GM23248 (cell line): ENCODE measurements around the gene CREB5. TPM values are rescaled to one million over a fixed set of nuclear protein-coding genes. Genes with fewer than 3 reads are reported as not detected.
A peak's percentile ranks its signal among the peaks of the same experiment; 100 is the strongest.

Experiments
- DNase-seq: peaks from one replicate; pipeline ENCODE4 v3.0.0-alpha.2; 2015
- H2AFZ ChIP-seq: fragments of 200-600 bp; sonication (generic); 2 replicates; pipeline ENCODE4 v1.6.1; 2016; ENCODE audit warnings: antibody characterized with exemption
- H3F3A ChIP-seq: fragments of 200-600 bp; sonication (generic); 2 replicates; pipeline ENCODE4 v1.6.1; 2016; ENCODE audit warnings: mild to moderate bottlenecking, antibody characterized with exemption, mixed run types; ENCODE audit not compliant: insufficient read depth
- H3K27ac ChIP-seq: fragments of 200-600 bp; sonication (generic); 2 replicates; pipeline ENCODE4 v1.5.1; 2016; ENCODE audit warnings: mild to moderate bottlenecking
- H3K27me3 ChIP-seq: fragments of 200-600 bp; sonication (generic); replicated peaks from 2 replicates; pipeline ENCODE4 v1.6.1; 2016; ENCODE audit warnings: mild to moderate bottlenecking; ENCODE audit not compliant: insufficient read depth
- H3K36me3 ChIP-seq: fragments of 200-600 bp; sonication (generic); 2 replicates; pipeline ENCODE4 v1.6.1; 2016; ENCODE audit warnings: low read depth, mild to moderate bottlenecking
- H3K4me1 ChIP-seq: fragments of 200-600 bp; sonication (generic); 2 replicates; pipeline ENCODE4 v1.6.1; 2016; ENCODE audit warnings: mild to moderate bottlenecking; ENCODE audit not compliant: insufficient read depth
- H3K4me2 ChIP-seq: fragments of 200-600 bp; sonication (generic); one replicate; pipeline ENCODE4 v1.6.1; 2016; ENCODE audit warnings: mild to moderate bottlenecking; ENCODE audit not compliant: unreplicated experiment
- H3K4me3 ChIP-seq: fragments of 200-600 bp; sonication (generic); 2 replicates; pipeline ENCODE4 v1.5.1; 2016; ENCODE audit warnings: mild to moderate bottlenecking
- H3K79me2 ChIP-seq: fragments of 200-600 bp; sonication (generic); 2 replicates; pipeline ENCODE4 v1.6.1; 2016; ENCODE audit warnings: mild to moderate bottlenecking; ENCODE audit not compliant: insufficient read depth
- H3K9ac ChIP-seq: fragments of 200-600 bp; sonication (generic); 2 replicates; pipeline ENCODE4 v1.6.1; 2016; ENCODE audit warnings: mild to moderate bottlenecking
- H3K9me2 ChIP-seq: fragments of 200-600 bp; sonication (generic); 2 replicates; pipeline ENCODE4 v1.6.1; 2016; ENCODE audit warnings: mixed run types, mild to moderate bottlenecking, moderate library complexity; ENCODE audit not compliant: insufficient read depth
- H3K9me3 ChIP-seq: fragments of 200-600 bp; sonication (generic); one replicate; pipeline ENCODE4 v1.6.1; 2017; ENCODE audit warnings: low read depth
- H4K20me1 ChIP-seq: fragments of 200-600 bp; sonication (generic); 2 replicates; pipeline ENCODE4 v1.6.0; 2016; ENCODE audit not compliant: insufficient read depth
- EZH2 ChIP-seq: fragments of 200-600 bp; sonication (generic); IDR thresholded peaks from 2 replicates; pipeline ENCODE4 v1.6.1; 2018; ENCODE audit warnings: antibody characterized with exemption, mild to moderate bottlenecking; ENCODE audit not compliant: insufficient read depth, poor library complexity, severe bottlenecking
- EZH2phosphoT487 ChIP-seq: fragments of 200-600 bp; sonication (generic); IDR thresholded peaks from 2 replicates; pipeline ENCODE4 v1.6.1; 2018; ENCODE audit warnings: antibody characterized with exemption, moderate library complexity, mild to moderate bottlenecking, low read depth; ENCODE audit not compliant: insufficient read depth
- WGBS, 2 experiments: methylation state at CpG; one replicate each; pipeline ENCODE4 v1.1.6; 2015 to 2017; ENCODE audit warnings: low lambda C conversion rate in 2 of 2, low coverage in 1 of 2; ENCODE audit errors: missing lambda C conversion rate in 2 of 2; 5-methylcytosine and 5-hydroxymethylcytosine counted together
- in situ Hi-C: fragments of 300-500 bp; cut with MboI; formaldehyde crosslinking; loops from 2 replicates; pipeline ENCODE4 v1.15.0; 2020
- polyA plus RNA-seq: library from polyadenylated mRNA; unstranded; fragments of >200 nt; fragmentation: Nextera tagmentation; extraction: Ambion mirVana; gene quantifications from 2 replicates; pipeline ENCODE4 v1.2.1, GENCODE V29; 2016
- total RNA-seq: library from RNA; depleted of rRNA; stranded (reverse); fragments of >200 nt; shearing (Covaris generic); gene quantifications from 2 replicates; pipeline ENCODE4 v1.2.3, GENCODE V29; 2014

CREB5 gene
- total and polyA plus RNA-seq, 2 experiments from 2014 or later = 13.6 to 19.2 TPM

GRCh38 chr7:28747404-28747803 lies 335.1 kb downstream of the CREB5 start:
- no peak overlapping the region for H3K27ac ChIP-seq
- in situ Hi-C loops = no loop called here

GRCh38 chr7:28747854-28748253 lies 335.5 kb downstream of the CREB5 start:
- H3K36me3 ChIP-seq = no peaks in the 10 kb centered on the region
- in situ Hi-C loops = no loop called here
- peaks cover 30% of the 10 kb centered on the region for H3K4me1 ChIP-seq
- no peak overlapping the region for H3K4me2 ChIP-seq
- no peak overlapping the region for H3K4me3 ChIP-seq
- no peak for DNase-seq
- no peaks in the 10 kb centered on the region for H4K20me1 ChIP-seq
- TF ChIP-seq EZH2 (no peak), EZH2phosphoT487 (no peak)
- no peaks in the 10 kb centered on the region for H3K9me2 ChIP-seq
- H2AFZ ChIP-seq = no peak overlapping the region
- no peaks in the 10 kb centered on the region for H3K79me2 ChIP-seq
- 77 to 78% methylated on average over 3 of the region's 3 CpGs for WGBS, 2 experiments
- H3K27me3 ChIP-seq = no peaks in the 10 kb centered on the region
- H3K9ac ChIP-seq = no peak overlapping the region
- peaks cover 15% of the 10 kb centered on the region for H3F3A ChIP-seq
- no peak overlapping the region for H3K27ac ChIP-seq
- no peaks in the 10 kb centered on the region for H3K9me3 ChIP-seq

More at GRCh38 chr7:28747404-28747803, 335.1 kb downstream of the CREB5 start:
- no peak overlapping the region for H3K4me3 ChIP-seq
- H3K9ac ChIP-seq = no peak overlapping the region
- H4K20me1 ChIP-seq = no peaks in the 10 kb centered on the region
- no peaks in the 10 kb centered on the region for H3K27me3 ChIP-seq
- no peaks in the 10 kb centered on the region for H3K9me2 ChIP-seq
- peaks cover 30% of the 10 kb centered on the region for H3K4me1 ChIP-seq
- no peaks in the 10 kb centered on the region for H3K79me2 ChIP-seq
- no peak overlapping the region for H2AFZ ChIP-seq
- no peaks in the 10 kb centered on the region for H3K9me3 ChIP-seq
- TF ChIP-seq EZH2 (no peak), EZH2phosphoT487 (no peak)
- H3K4me2 ChIP-seq = no peak overlapping the region
- 42 to 49% methylated on average over 5 of the region's 5 CpGs for WGBS, 2 experiments
- no peak for DNase-seq
- no peaks in the 10 kb centered on the region for H3K36me3 ChIP-seq
- peaks cover 15% of the 10 kb centered on the region for H3F3A ChIP-seq

- in situ Hi-C loops = no loop called here
- Histone ChIP-seq H3K27ac (no peak overlapping the region), H3F3A (peaks cover 15% of the 10 kb centered on the region), H3K36me3 (no peaks in the 10 kb centered on the region), H3K4me2 (no peak overlapping the region), H3K4me1 (peaks cover 31% of the 10 kb centered on the region), H3K9me2 (no peaks in the 10 kb centered on the region), H2AFZ (no peak overlapping the region), H3K4me3 (no peak overlapping the region), H4K20me1 (no peaks in the 10 kb centered on the region), H3K79me2 (no peaks in the 10 kb centered on the region), H3K27me3 (no peaks in the 10 kb centered on the region), H3K9me3 (no peaks in the 10 kb centered on the region), H3K9ac (no peak overlapping the region)
- no peak for TF ChIP-seq EZH2phosphoT487
- no peak for DNase-seq
- 48 to 51% methylated on average over 4 of the region's 4 CpGs for WGBS, 2 experiments
Measured at GRCh38 chr7:28748346-28748745, 336.0 kb downstream of the CREB5 start.

GRCh38 chr7:28748933-28749584 lies 336.7 kb downstream of the CREB5 start:
- Histone ChIP-seq H3K79me2 (no peaks in the 10 kb centered on the region), H3K27me3 (no peaks in the 10 kb centered on the region), H3K9ac (no peak overlapping the region), H3K4me3 (no peak overlapping the region), H2AFZ (no peak overlapping the region), H3K27ac (peak overlapping the region; percentile 19), H3K4me1 (peaks cover 38% of the 10 kb centered on the region), H3K36me3 (no peaks in the 10 kb centered on the region), H3K9me3 (no peaks in the 10 kb centered on the region), H3K4me2 (no peak overlapping the region), H3F3A (peaks cover 21% of the 10 kb centered on the region), H3K9me2 (no peaks in the 10 kb centered on the region), H4K20me1 (no peaks in the 10 kb centered on the region)
- WGBS, 2 experiments = 25 to 27% methylated on average over 5 of the region's 5 CpGs
- DNase-seq = peak; percentile 67
- in situ Hi-C loops = no loop called here
- TF ChIP-seq EZH2phosphoT487 = no peak
- TF ChIP-seq EZH2 = no peak

- no peak overlapping the region for H2AFZ ChIP-seq
- H3K4me3 ChIP-seq = no peak overlapping the region
- H3F3A ChIP-seq = peaks cover 27% of the 10 kb centered on the region
- no peaks in the 10 kb centered on the region for H3K79me2 ChIP-seq
- H3K27ac ChIP-seq = peak overlapping the region; percentile 19
- TF ChIP-seq EZH2 (no peak), EZH2phosphoT487 (no peak)
- peak; percentile 44 for DNase-seq
- no peaks in the 10 kb centered on the region for H4K20me1 ChIP-seq
- H3K36me3 ChIP-seq = no peaks in the 10 kb centered on the region
- H3K4me2 ChIP-seq = no peak overlapping the region
- H3K9ac ChIP-seq = no peak overlapping the region
- H3K4me1 ChIP-seq = peaks cover 44% of the 10 kb centered on the region
- 4 to 8% methylated on average over 2 of the region's 2 CpGs for WGBS, 2 experiments
- no peaks in the 10 kb centered on the region for H3K9me2 ChIP-seq
- no peaks in the 10 kb centered on the region for H3K27me3 ChIP-seq
- no peaks in the 10 kb centered on the region for H3K9me3 ChIP-seq
- in situ Hi-C loops = no loop called here
Measured at GRCh38 chr7:28749638-28750037, 337.3 kb downstream of the CREB5 start.
